ENCODE measurements around the gene SEMA3D. TPM values are rescaled to one million over a fixed set of nuclear protein-coding genes. Genes with fewer than 3 reads are reported as not detected.

The SEMA3D gene
- total RNA-seq, 1 donor from 2014 or later, result 0.35 TPM

GRCh38 chr7:85078181-85078580 lies 108.7 kb downstream of the SEMA3D start:
- H3K4me3 ChIP-seq (ENCODE audit: low read depth, low read length), result no peak overlapping the region
- no peak for DNase-seq (ENCODE audit: low read depth)
- TF ChIP-seq CTCF (conservative IDR thresholded peaks at IDR 0.05; ENCODE audit: low read depth, low read length), result no peak

- no peak overlapping the region for H3K4me3 ChIP-seq (ENCODE audit: low read depth, low read length)
- DNase-seq (ENCODE audit: low read depth), result no peak
- TF ChIP-seq CTCF (conservative IDR thresholded peaks at IDR 0.05; ENCODE audit: low read depth, low read length), result no peak
Measured at GRCh38 chr7:85075864-85076263, 111.0 kb downstream of the SEMA3D start.

DNA sequence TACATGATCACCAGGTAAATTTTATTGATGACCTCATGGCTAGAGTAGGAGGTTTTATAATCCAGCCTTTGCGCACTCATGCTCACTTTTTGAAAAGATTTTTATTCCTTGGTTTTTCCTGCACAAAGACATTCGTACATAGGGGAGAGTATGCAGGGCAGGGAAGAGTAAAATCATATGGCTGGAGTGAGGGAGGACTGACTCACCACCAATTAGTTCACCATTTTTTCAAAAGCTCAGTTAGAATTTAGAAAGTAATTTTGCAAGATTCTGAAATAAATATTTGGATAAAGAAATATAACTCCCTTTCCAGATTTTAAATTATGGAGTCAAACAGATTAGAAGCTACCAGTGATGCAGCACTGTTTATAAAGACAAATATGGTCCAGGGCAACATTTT lies 111.9 kb downstream of the SEMA3D start:
- DNase-seq (ENCODE audit: low read depth), result no peak
- no peak for TF ChIP-seq CTCF (conservative IDR thresholded peaks at IDR 0.05; ENCODE audit: low read depth, low read length)

DNA sequence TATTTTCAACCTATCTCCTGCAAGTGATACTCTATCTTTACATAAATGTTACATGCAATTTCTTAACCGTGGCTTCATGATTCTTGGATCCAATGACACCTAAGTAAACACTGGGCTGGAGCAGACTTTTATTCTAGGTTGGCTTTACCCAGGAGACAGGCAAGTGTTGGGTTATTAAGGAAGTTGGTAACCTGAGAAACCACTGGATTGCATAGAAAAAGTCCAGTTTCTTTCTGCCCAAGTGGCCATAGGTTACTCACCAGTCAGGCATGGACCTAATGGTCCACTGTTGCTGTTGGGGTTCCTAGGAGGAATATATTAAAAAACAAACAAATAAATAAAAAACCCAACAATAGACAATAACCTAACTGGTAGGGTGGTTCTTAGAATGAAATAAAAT lies 112.8 kb downstream of the SEMA3D start:
- peak; percentile 10 for DNase-seq (ENCODE audit: low read depth)

More for the DNA sequence above, 111.9 kb downstream of the SEMA3D start:
- no peak overlapping the region for H3K4me3 ChIP-seq (ENCODE audit: low read depth, low read length)

DNA sequence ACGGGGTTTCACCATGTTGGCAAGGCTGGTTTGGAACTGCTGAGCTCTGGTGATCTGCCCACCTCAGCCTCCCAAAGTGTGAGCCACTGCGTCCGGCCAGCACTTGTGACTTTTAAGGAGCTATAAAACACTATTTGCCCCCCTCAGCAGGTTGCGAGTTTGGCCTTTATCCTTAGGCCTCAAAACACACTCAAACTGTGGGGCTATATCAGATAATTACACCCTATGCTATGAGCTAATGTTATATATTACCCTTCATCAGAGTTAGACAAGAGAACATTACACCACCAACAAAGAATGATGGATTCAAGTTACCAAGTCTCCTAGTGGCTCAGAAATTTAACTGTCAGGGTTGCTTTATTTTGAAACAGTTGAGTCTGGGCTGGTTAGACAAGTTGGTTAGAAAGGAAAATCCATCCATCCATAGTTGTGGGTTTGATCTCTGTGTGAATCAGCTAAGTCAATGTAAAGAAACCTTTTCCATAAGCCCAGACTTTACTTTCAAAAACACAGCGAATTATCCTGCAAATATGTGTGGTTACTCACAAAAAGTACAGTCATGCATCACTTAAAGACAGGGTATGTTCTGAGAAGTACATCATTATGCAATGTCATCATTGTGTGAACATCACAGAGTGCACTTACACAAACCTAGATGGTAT lies 115.8 kb downstream of the SEMA3D start:
- no peak overlapping the region for H3K4me3 ChIP-seq (ENCODE audit: low read depth, low read length)
- DNase-seq (ENCODE audit: low read depth), result no peak
- no peak for TF ChIP-seq CTCF (conservative IDR thresholded peaks at IDR 0.05; ENCODE audit: low read depth, low read length)

More for the DNA sequence above, 112.8 kb downstream of the SEMA3D start:
- no peak overlapping the region for H3K4me3 ChIP-seq (ENCODE audit: low read depth, low read length)
- TF ChIP-seq CTCF (conservative IDR thresholded peaks at IDR 0.05; ENCODE audit: low read depth, low read length), result no peak

- no peak for DNase-seq (ENCODE audit: low read depth)
- TF ChIP-seq CTCF (conservative IDR thresholded peaks at IDR 0.05; ENCODE audit: low read depth, low read length), result no peak
- H3K4me3 ChIP-seq (ENCODE audit: low read depth, low read length), result no peak overlapping the region
Measured at GRCh38 chr7:85068799-85069198, 118.1 kb downstream of the SEMA3D start.

DNA sequence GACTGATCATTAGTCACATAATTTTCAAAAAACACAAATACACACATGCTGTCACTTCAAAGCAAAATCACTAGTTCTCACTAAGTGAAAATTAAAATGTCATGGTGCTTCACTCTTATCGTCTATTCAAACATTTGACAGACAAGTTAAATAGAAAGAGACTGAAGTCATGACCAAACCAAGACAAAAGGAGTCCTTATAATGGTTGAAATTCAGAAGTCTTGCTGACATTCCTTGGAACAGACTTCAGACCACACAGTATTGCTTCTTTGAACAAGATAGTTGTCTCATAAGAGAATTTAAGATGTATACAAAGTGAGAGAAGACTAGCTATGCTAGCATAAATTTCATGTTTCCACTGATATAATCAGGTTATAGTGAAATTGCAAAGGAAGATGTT lies 119.5 kb downstream of the SEMA3D start:
- TF ChIP-seq CTCF (conservative IDR thresholded peaks at IDR 0.05; ENCODE audit: low read depth, low read length), result no peak
- no peak for DNase-seq (ENCODE audit: low read depth)
- H3K4me3 ChIP-seq (ENCODE audit: low read depth, low read length), result no peak overlapping the region

Measured in epithelial cell of proximal tubule (primary cell).